ENCODE results near the gene MKNK2.
"Not testable (repeated sequence)": the region's sequence is repeated elsewhere in the genome, so short reads cannot be mapped to it uniquely, and the experiment has no call there.

The MKNK2 gene

GRCh38 chr19:1989513-1990229, 61.4 kb downstream of the MKNK2 start:
- DNase-seq = no peak

GRCh38 chr19:1988464-1988863, 62.6 kb downstream of the MKNK2 start:
- not testable (repeated sequence) for DNase-seq

Data from KG1 (cell line).